NCI-H1048 (cell line): ENCODE results near the gene SLC25A24.
A peak's percentile ranks its signal among the peaks of the same experiment; 100 is the strongest.
"Not testable (repeated sequence)": the region's sequence is repeated elsewhere in the genome, so short reads cannot be mapped to it uniquely, and the experiment has no call there.

Experiments
- DNase-seq: peaks from one replicate; lab custom pipeline; 2025; lab: John Stamatoyannopoulos, UW

Gene SLC25A24

DNA sequence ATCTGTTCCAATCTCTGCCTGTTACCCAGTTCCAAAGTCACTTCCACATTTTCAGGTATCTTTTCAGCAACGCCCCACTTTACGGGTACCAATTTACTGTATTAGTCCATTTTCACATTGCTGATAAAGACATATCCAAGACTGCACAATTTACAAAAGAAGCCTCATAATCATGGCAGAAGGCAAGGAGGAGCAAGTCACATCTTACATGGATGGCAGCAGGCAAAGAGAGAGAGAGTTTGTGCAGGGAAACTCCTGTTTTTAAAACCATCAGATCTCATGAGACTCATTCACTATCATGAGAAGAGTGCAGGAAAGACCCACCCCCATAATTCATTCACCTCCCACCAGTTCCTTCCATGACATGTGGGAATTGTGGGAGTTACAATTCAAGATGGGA, 67.0 kb downstream of the SLC25A24 start:
- not testable (repeated sequence) for DNase-seq

GRCh38 chr1:108132367-108132766, 67.8 kb downstream of the SLC25A24 start:
- DNase-seq, result not testable (repeated sequence)

GRCh38 chr1:108131281-108131680, 68.9 kb downstream of the SLC25A24 start:
- DNase-seq, result not testable (repeated sequence)

GRCh38 chr1:108130794-108131193, 69.3 kb downstream of the SLC25A24 start:
- no peak for DNase-seq

GRCh38 chr1:108129999-108130398, 70.1 kb downstream of the SLC25A24 start:
- DNase-seq, result no peak

DNA sequence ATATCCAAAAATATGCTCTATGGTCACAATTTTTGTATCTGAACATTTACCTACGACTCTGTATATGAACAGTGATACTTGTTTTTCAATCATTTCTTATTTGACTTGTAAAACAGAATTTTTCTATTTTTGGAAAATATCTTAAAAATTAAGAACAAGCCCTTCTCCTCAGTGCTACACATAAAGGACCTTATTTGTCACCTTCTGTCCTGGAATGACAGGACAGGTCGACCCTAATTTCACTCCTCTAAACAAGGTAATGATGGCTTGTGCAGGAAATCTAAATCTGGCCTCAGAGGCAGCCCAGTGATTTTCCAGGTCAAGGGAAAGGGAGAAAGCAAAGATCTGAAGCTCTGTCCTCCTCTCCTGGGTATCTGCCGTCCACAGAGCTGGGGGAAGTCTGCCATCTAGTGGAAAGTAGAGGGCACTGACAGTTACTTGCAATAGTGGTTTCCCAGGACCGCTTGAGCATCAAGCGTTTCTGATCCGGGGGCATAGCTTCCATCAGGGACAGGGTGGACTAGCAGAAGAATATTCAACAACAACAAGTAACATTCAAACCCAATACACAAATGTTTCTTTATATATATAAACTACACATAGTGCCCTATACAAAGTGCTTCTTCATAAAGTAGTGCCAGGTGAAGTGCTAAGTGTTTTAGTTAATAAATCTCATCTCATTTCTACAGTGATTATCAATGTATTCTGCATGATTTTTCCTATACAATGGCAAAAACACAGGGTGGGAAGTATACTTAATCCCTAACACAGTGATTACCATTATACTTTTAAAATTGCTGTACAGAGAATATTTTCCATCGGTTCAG, 74.6 kb downstream of the SLC25A24 start:
- peak; percentile 71 for DNase-seq

DNA sequence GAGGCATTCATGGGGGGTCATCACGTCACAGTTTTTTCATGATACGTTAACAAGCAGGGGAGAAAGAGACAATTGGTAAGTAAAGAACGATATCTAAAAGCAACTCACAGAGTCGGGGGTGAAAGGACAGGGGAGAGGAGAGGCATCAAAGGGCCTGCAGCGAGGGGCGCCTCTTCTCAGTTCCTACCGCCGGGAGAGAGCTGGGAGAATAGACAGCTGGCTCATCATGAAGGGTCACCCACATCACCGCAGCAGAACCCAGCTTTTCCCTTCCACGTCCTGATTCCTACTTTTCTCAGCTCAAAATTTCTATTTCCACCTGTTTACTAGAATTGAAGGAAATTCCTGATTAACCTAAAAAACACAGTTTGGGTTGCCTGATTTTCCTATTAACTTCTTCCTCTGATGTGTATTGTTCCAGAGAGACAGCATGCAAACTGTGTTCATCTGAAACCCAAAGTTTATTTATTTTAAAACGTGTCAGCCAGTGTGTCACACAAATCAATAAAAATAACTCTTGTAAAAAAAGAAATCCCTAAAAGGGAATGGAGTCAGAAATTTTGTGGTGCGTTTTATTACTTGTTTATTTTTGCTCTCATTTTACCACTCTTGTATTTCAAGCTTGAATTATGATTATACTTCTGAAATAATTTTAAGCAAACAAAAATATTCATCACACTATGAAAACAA, 75.4 kb downstream of the SLC25A24 start:
- no peak for DNase-seq

GRCh38 chr1:108124023-108124422, 76.1 kb downstream of the SLC25A24 start:
- no peak for DNase-seq

DNA sequence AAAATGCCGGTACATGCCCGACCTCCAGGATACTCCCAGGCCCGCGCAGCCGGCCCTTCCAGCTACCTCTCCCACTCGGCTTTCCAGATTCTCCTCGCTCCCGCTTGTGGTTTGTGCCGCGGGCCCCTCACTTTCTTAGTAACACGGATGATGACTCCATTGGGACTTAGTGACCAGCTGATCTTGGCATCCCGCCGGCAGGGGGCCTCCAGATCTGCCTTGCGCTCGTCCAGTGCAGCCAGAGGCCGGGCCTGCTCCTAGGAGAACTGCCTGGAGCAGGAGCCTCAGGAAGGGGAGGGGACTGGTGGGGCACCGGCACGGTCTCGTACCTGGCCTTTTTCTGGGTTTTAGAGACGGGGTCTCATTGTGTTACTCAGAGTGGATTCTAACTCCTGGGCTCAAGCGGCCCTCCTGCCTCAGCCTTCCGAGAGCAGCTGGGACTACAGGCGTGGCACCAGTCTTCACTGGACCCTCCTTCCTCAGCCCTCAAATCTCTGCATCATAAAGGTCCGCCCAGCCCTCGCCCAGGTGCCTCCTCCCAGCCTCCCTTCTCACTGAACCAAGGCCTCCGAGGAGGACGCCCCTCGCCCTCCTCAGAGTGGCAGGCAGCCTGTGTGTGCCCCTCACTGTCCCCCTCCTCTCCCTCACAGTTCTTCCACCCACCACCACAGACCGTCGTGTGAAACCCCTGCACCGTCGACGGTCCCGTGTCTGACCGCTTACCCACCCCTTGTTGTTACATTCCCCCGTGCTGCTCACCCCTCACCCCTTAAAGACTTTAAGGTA, 78.6 kb downstream of the SLC25A24 start:
- no peak for DNase-seq

DNA sequence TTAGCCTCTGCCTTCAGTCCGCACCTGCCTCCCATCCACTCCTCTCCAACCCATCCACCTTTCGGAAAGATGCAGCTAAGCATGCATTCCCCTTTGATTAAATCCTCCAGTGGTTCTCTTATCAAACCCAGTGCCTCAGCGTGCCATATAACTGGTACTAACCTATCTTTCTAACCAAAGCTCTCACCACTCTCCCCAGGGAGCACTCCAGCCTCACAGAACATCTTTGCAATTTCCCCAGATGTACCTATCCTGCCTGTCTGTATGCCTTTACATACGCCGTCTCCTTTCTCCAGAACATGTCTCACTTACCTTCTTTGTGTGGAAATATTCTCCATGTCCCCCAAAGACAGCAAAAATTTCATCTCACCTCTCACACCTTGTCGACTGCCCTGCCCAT, 80.0 kb downstream of the SLC25A24 start:
- DNase-seq, result no peak

DNA sequence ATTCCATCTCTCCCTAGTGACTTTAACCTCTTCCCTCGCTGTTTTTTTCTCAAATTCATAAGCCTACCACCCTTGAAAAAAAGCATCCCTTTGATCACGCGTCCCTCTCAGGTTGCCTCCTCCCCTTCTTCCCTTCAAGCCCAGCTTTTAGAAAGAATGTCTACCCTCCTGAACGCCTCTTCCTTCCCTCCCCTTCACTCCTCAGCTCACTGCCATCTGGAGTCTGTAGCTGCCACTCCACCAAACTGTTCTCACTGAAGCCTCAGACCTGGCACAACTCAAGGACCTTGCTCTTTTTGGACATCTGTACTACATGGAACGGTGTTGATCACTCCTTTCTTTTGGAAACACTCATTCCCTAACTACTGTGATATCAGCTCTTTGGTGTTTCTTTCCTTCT, 80.6 kb downstream of the SLC25A24 start:
- DNase-seq, result no peak

GRCh38 chr1:108117945-108118902, 81.9 kb downstream of the SLC25A24 start:
- no peak for DNase-seq

- DNase-seq, result no peak
Observed at GRCh38 chr1:108117237-108117636, 82.9 kb downstream of the SLC25A24 start.

DNA sequence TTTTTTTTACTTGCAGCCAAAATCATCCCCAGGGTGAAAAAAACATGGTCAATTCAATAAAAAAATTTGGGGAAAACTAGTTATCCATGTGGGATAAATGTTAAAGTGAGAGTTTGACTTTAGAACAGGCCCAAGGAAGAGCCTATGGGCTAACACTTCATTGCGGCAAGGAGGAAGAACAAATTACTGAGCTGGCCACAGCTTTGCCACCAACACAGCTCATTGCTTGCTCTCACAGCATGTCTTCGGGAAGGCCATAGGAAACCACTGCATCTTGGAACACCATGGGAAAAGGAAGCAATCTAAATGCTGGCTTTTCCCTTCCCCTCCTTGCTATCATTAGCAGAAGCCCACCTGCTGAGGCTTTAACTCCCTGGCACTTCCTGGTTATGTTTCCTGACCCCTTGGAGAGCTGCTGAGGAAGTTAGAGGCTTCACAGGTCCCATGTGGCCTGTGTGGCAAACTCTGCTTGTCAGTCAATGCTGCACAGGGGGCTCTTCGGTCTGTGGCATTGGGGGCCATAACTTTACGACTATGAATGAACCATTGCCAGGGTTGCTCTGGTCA, 86.0 kb downstream of the SLC25A24 start:
- no peak for DNase-seq

- no peak for DNase-seq
Observed at GRCh38 chr1:108113496-108113895, 86.6 kb downstream of the SLC25A24 start.

DNA sequence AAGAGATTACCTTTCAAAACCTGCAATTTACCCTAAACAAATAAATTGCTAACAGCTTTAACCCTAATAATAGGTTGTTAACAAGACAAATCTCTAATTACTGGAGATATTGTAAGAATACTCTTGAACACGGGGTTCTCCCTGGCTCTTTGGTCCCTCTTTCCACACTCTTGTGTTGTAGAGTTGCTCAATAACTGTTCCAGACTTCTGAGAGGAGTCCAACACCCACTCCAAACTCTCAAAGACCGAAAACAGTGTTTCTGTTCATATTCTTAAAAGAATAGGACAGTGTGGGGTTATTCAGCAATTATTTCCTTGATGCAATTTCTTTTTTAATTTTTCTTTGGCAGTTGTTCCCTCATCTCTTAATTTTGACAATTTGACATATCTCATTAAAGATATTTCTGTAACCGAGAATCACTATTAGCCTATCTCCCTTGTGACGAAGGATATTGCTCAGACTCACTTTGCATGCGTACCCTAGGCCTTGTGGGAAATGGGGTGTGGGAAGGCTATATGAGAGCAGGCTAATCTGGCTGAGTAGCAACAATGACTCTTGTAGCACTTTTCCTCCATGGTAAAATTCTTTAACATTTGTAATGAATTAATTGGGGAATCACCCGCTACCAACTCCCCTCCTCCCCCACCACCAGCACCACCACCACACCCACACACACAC, 90.7 kb downstream of the SLC25A24 start:
- DNase-seq, result no peak

DNA sequence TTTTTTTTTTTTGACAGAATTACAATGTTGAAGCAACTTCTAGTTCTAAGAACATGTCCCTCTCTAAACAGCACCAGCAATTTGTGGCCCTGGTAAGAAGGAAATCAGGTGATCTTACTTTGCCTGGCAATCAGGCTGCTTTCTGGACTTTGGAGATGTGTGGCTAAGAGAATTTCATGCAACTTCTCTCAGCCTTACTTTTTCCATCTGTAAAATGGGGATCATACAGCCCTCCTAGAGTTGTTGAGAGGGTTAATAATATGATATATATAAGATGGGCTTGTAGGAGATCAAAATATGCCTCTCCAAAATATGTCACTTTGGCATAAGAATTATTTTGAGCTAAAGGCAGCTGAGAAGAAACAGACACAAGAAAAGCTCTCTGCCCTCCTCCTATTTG, 92.0 kb downstream of the SLC25A24 start:
- DNase-seq, result no peak

- no peak for DNase-seq
Observed at GRCh38 chr1:108107658-108108057, 92.5 kb downstream of the SLC25A24 start.

GRCh38 chr1:108106775-108107174, 93.4 kb downstream of the SLC25A24 start:
- DNase-seq, result no peak

DNA sequence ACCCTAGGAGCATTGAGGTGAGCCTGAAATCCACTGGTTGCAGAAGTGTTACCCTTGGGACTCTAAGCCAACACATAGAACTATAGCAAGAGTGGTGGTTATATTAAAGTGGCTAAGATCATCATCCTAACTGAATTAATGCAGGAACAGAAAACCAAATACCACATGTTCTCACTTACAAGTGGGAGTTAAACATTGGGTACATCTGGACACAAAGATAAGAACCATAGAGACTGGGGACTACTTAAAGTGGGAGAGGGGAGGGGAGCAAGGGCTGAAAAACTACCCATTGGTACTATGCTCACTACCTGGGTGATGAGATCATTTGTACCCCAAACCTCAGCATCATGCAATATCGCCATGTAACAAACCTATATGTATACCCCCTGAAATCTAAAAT, 100.0 kb downstream of the SLC25A24 start:
- no peak for DNase-seq

- no peak for DNase-seq
Observed at GRCh38 chr1:108097018-108097417, 103.1 kb downstream of the SLC25A24 start.
